Inferior parietal cortex (tissue), 1 donor: ENCODE measurements around the gene PI4K2B.
"Not testable (repeated sequence)": the region's sequence is repeated elsewhere in the genome, so short reads cannot be mapped to it uniquely, and the experiment has no call there.

Source experiments
- DNase-seq: peaks from one replicate; pipeline ENCODE4 v3.0.0-alpha.2; 2016; ENCODE audit errors: extremely low spot score

Gene PI4K2B

GRCh38 chr4:25242195-25242594 is 8.4 kb downstream of the PI4K2B start:
- not testable (repeated sequence) for DNase-seq

- DNase-seq: no peak
These were observed 11.3 kb downstream of the PI4K2B start for GRCh38 chr4:25245181-25245580.

GRCh38 chr4:25246680-25247611 is 13.1 kb downstream of the PI4K2B start:
- DNase-seq: no peak

GRCh38 chr4:25248875-25249274 is 15.0 kb downstream of the PI4K2B start:
- not testable (repeated sequence) for DNase-seq

- not testable (repeated sequence) for DNase-seq
These were observed 15.7 kb downstream of the PI4K2B start for GRCh38 chr4:25249494-25249893.

GRCh38 chr4:25252230-25253070 is 18.6 kb downstream of the PI4K2B start:
- no peak for DNase-seq

- DNase-seq: no peak
These were observed 19.2 kb downstream of the PI4K2B start for GRCh38 chr4:25253071-25253445.

- not testable (repeated sequence) for DNase-seq
These were observed 20.0 kb downstream of the PI4K2B start for GRCh38 chr4:25253786-25254185.

- DNase-seq: no peak
These were observed 25.2 kb downstream of the PI4K2B start for GRCh38 chr4:25258980-25259578.

- no peak for DNase-seq
These were observed 38.0 kb downstream of the PI4K2B start for GRCh38 chr4:25271866-25272265.

GRCh38 chr4:25280210-25280609 is 46.4 kb downstream of the PI4K2B start:
- no peak for DNase-seq

- no peak for DNase-seq
These were observed 50.1 kb downstream of the PI4K2B start for GRCh38 chr4:25283948-25284347.

GRCh38 chr4:25284466-25284865 is 50.6 kb downstream of the PI4K2B start:
- DNase-seq: no peak

GRCh38 chr4:25290490-25291067 is 56.7 kb downstream of the PI4K2B start:
- no peak for DNase-seq

- no peak for DNase-seq
These were observed 57.4 kb downstream of the PI4K2B start for GRCh38 chr4:25291158-25291733.

GRCh38 chr4:25297528-25298242 is 63.9 kb downstream of the PI4K2B start:
- no peak for DNase-seq

- no peak for DNase-seq
These were observed 65.8 kb downstream of the PI4K2B start for GRCh38 chr4:25299476-25300203.

- DNase-seq: no peak
These were observed 67.6 kb downstream of the PI4K2B start for GRCh38 chr4:25301471-25301870.

GRCh38 chr4:25302626-25303025 is 68.8 kb downstream of the PI4K2B start:
- no peak for DNase-seq

- no peak for DNase-seq
These were observed 69.7 kb downstream of the PI4K2B start for GRCh38 chr4:25303578-25303977.
